ENCODE results near the gene ZNF778.

The ZNF778 gene

DNA sequence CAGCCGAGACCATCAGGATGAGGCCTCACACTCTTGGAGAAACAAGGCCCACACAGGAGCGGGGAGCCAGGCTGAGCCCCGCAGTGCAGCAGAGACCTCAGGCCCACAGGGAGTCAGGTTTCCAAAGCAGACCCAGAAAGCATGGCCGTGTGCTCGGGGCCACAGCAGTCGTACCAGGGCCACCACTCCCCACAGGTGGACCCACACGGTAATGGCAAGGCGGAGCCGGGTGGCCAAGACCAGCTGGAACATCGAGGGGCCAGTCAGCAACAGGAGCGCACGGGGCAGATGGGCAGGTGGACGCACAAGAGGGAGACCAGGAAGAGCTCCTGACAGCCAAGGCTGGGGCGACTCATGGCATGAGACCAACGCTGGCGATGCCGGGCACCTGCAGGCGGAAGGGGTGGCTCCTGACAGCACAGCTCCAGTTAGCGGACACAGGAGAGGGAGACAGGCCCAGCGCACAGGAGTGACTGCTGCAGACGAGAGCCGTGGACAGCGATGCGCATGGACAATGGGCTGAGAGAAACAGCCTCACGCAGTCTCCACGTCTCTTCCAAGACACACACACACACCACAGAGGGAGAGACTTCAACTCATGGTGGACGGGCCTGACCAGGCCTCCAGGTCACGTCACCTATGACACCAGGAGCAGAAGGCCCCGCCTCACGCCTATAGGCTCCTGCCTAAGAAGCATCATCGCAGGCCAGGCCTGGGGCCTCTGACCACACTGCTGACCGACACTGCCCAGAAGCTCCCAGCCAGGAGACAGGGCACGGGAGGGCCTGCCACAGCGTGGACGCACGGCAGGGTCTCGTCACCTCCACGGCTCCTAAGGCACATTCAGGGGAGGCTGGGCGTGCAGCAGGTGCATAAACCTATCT lies 58.6 kb downstream of the ZNF778 start:
- peak; percentile 67 for DNase-seq (ENCODE audit: low spot score)
- Histone ChIP-seq H3K4me3 (ENCODE audit: severe bottlenecking) (no peak overlapping the region), H3K36me3 (ENCODE audit: low read depth) (peaks cover 91% of the 10 kb centered on the region)

DNA sequence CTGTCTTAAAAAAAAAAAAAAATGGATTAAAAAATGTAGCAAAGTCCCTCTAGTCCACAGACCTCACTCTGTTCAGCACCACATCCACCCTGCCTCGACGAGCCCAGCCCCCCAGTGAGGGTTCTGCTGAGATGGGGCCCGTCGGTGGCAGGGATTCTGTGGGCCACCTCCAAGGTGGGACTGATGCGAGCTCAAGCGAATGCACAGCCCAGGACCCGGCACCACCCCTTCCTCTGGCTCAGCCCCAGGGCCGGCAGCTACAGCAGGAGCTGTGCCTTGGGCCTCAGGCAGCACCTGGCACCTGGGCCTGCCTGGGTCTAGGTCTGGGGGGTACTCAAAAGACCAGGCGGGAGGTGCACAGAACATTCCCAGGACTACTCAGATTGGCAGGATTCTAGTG lies 59.5 kb downstream of the ZNF778 start:
- no peak overlapping the region for H3K27ac ChIP-seq (ENCODE audit: poor library complexity, severe bottlenecking)

More for the DNA sequence above, 58.6 kb downstream of the ZNF778 start:
- no peaks in the 10 kb centered on the region for H3K27me3 ChIP-seq (ENCODE audit: insufficient read depth, poor library complexity, severe bottlenecking)
- no peak overlapping the region for H3K27ac ChIP-seq (ENCODE audit: poor library complexity, severe bottlenecking)
- ATAC-seq (ENCODE audit: low read depth) = no peak
- H3K4me1 ChIP-seq (ENCODE audit: insufficient read depth, poor library complexity, severe bottlenecking) = no peaks in the 10 kb centered on the region
- TF ChIP-seq, protein P1, sequence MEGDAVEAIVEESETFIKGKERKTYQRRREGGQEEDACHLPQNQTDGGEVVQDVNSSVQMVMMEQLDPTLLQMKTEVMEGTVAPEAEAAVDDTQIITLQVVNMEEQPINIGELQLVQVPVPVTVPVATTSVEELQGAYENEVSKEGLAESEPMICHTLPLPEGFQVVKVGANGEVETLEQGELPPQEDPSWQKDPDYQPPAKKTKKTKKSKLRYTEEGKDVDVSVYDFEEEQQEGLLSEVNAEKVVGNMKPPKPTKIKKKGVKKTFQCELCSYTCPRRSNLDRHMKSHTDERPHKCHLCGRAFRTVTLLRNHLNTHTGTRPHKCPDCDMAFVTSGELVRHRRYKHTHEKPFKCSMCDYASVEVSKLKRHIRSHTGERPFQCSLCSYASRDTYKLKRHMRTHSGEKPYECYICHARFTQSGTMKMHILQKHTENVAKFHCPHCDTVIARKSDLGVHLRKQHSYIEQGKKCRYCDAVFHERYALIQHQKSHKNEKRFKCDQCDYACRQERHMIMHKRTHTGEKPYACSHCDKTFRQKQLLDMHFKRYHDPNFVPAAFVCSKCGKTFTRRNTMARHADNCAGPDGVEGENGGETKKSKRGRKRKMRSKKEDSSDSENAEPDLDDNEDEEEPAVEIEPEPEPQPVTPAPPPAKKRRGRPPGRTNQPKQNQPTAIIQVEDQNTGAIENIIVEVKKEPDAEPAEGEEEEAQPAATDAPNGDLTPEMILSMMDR (IDR thresholded peaks at IDR 0.05; ENCODE audit: poor library complexity, severe bottlenecking) = no peak
- H3K9me3 ChIP-seq (ENCODE audit: severe bottlenecking) = no peaks in the 10 kb centered on the region

DNA sequence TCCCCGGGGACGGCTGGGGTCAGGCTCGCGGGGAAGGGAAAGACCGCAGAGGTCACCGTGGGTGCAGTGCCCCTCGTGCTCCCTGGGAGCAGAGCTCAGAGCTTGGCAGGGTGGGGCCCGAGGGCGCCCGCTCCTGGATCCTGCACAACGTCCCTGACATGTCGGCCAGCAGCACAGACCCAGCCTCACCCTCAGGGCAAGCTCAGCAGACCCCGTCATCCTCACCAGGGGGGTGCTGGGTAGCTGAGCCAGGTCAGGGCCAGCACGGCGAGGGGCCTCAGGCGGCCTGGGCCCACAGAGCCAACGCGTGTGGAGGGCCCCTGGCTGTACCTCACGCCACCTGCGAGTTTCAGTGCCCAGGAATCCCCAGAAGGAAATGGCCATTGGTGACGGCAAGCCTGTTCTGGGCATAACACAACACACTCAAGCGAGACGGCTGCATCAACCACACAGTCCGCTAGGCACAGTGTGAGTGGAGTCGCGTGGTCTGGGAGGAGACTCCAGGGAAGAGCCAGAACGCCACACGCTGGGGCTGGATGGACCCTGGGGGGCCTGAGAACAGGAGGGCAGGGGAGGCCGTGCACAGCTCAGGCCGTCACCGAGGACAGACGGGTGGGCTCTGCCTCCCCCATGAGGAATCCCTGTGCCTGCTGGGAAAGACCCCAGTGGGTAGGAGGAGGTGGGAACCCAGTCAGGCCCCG lies 60.3 kb downstream of the ZNF778 start:
- Histone ChIP-seq H3K36me3 (ENCODE audit: low read depth) (peaks cover 90% of the 10 kb centered on the region), H3K4me3 (ENCODE audit: severe bottlenecking) (no peak overlapping the region)
- TF ChIP-seq, protein P1 (IDR thresholded peaks at IDR 0.05; ENCODE audit: poor library complexity, severe bottlenecking) = no peak

More for the DNA sequence above, 59.5 kb downstream of the ZNF778 start:
- Histone ChIP-seq H3K27me3 (ENCODE audit: insufficient read depth, poor library complexity, severe bottlenecking) (no peaks in the 10 kb centered on the region), H3K9me3 (ENCODE audit: severe bottlenecking) (no peaks in the 10 kb centered on the region), H3K36me3 (ENCODE audit: low read depth) (peaks cover 92% of the 10 kb centered on the region), H3K4me3 (ENCODE audit: severe bottlenecking) (no peak overlapping the region), H3K4me1 (ENCODE audit: insufficient read depth, poor library complexity, severe bottlenecking) (no peaks in the 10 kb centered on the region)
- TF ChIP-seq, protein P1 (IDR thresholded peaks at IDR 0.05; ENCODE audit: poor library complexity, severe bottlenecking) = no peak
- ATAC-seq (ENCODE audit: low read depth) = no peak
- no peak for DNase-seq (ENCODE audit: low spot score)

DNA sequence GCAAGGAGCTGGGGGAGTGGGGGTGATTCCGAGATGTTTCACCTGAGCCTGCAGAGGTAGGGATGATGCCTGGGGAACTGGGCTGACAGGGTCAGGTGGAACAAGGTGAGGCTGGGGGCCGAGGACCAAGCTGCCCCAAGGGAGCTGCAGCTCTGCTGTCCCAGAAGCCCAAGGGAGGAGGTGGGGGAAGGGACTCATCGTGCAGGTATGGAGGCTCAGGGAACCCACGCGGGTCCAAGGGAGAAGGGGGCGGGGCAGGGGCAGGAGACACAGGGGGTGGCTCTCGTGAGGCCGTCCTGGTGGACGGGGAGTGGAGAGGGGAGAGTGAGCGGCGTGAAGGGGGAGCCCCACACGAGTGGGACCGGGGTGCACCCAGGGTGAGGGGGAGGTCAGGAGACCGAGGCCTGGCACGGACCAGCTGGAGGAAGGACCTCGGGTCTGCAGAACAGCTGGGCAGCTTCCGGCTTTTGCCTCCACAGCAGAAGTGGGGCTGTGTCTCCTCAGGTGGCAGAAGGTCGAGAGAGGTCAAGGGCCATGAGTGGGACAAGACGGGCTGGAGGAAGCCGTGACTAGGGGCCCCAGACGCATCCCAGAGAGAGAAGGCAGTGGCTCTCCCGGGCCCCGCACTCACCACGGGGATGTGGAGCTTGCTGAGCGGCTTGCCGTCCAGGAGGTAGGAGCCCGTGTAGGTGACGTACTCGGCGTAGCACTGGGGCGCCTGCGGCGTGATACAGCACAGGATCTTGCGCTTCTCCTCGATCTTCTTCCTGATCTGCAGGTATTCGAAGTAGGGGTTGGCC lies 61.1 kb downstream of the ZNF778 start:
- Histone ChIP-seq H3K9me3 (ENCODE audit: severe bottlenecking) (no peaks in the 10 kb centered on the region), H3K27ac (ENCODE audit: poor library complexity, severe bottlenecking) (no peak overlapping the region), H3K27me3 (ENCODE audit: insufficient read depth, poor library complexity, severe bottlenecking) (no peaks in the 10 kb centered on the region), H3K4me1 (ENCODE audit: insufficient read depth, poor library complexity, severe bottlenecking) (no peaks in the 10 kb centered on the region), H3K36me3 (ENCODE audit: low read depth) (peaks cover 87% of the 10 kb centered on the region), H3K4me3 (ENCODE audit: severe bottlenecking) (no peak overlapping the region)
- ATAC-seq (ENCODE audit: low read depth) (no peak), DNase-seq (ENCODE audit: low spot score) (peak; percentile 68)
- TF ChIP-seq, protein P1 (IDR thresholded peaks at IDR 0.05; ENCODE audit: poor library complexity, severe bottlenecking) = no peak

More for the DNA sequence above, 60.3 kb downstream of the ZNF778 start:
- no peak for ATAC-seq (ENCODE audit: low read depth)
- H3K9me3 ChIP-seq (ENCODE audit: severe bottlenecking) = no peaks in the 10 kb centered on the region
- no peak overlapping the region for H3K27ac ChIP-seq (ENCODE audit: poor library complexity, severe bottlenecking)
- no peak for DNase-seq (ENCODE audit: low spot score)
- H3K27me3 ChIP-seq (ENCODE audit: insufficient read depth, poor library complexity, severe bottlenecking) = no peaks in the 10 kb centered on the region
- no peaks in the 10 kb centered on the region for H3K4me1 ChIP-seq (ENCODE audit: insufficient read depth, poor library complexity, severe bottlenecking)
